GM19438 (cell line): Measurements from ENCODE around the gene CDKL4.
"Not testable (repeated sequence)": the region's sequence is repeated elsewhere in the genome, so short reads cannot be mapped to it uniquely, and the experiment has no call there.

Experiments used
- ATAC-seq: cut with Tn5 transposase; IDR thresholded peaks from one replicate; pipeline ENCODE4 v1.9.1; 2021; ENCODE audit warnings: low read depth; ENCODE audit not compliant: unreplicated experiment

CDKL4 gene

GRCh38 chr2:39181297-39181696, 62.5 kb downstream of the CDKL4 start:
- no peak for ATAC-seq

- ATAC-seq, result no peak
Observed at GRCh38 chr2:39179974-39180960, 63.5 kb downstream of the CDKL4 start.

- ATAC-seq, result no peak
Observed at GRCh38 chr2:39178756-39179155, 65.0 kb downstream of the CDKL4 start.

GRCh38 chr2:39176997-39177396, 66.8 kb downstream of the CDKL4 start:
- no peak for ATAC-seq

- no peak for ATAC-seq
Observed at GRCh38 chr2:39175026-39175812, 68.6 kb downstream of the CDKL4 start.

GRCh38 chr2:39174022-39174421, 69.7 kb downstream of the CDKL4 start:
- ATAC-seq, result no peak

GRCh38 chr2:39172047-39172706, 71.6 kb downstream of the CDKL4 start:
- not testable (repeated sequence) for ATAC-seq

- ATAC-seq, result no peak
Observed at GRCh38 chr2:39171621-39172020, 72.1 kb downstream of the CDKL4 start.

- no peak for ATAC-seq
Observed at GRCh38 chr2:39164089-39164488, 79.7 kb downstream of the CDKL4 start.

GRCh38 chr2:39160982-39161381, 82.8 kb downstream of the CDKL4 start:
- no peak for ATAC-seq

GRCh38 chr2:39159283-39159682, 84.5 kb downstream of the CDKL4 start:
- ATAC-seq, result no peak

GRCh38 chr2:39158351-39158750, 85.4 kb downstream of the CDKL4 start:
- ATAC-seq, result no peak

GRCh38 chr2:39156846-39157245, 86.9 kb downstream of the CDKL4 start:
- ATAC-seq, result no peak

- no peak for ATAC-seq
Observed at GRCh38 chr2:39156107-39156506, 87.7 kb downstream of the CDKL4 start.

GRCh38 chr2:39155573-39155972, 88.2 kb downstream of the CDKL4 start:
- ATAC-seq, result not testable (repeated sequence)

GRCh38 chr2:39154944-39155343, 88.8 kb downstream of the CDKL4 start:
- ATAC-seq, result no peak

GRCh38 chr2:39153312-39153711, 90.5 kb downstream of the CDKL4 start:
- no peak for ATAC-seq

- ATAC-seq, result no peak
Observed at GRCh38 chr2:39152504-39152903, 91.3 kb downstream of the CDKL4 start.

GRCh38 chr2:39150890-39151497, 92.8 kb downstream of the CDKL4 start:
- ATAC-seq, result no peak

GRCh38 chr2:39150102-39150562, 93.6 kb downstream of the CDKL4 start:
- ATAC-seq, result no peak
